Natural killer cell (primary cell): Measurements from ENCODE around the gene CALCA. TPM values are rescaled to one million over a fixed set of nuclear protein-coding genes. Genes with fewer than 3 reads are reported as not detected.

Experiments
- ATAC-seq, 3 donors: fragments of 150-1000 bp in 2 of 3; fragments of 200-7000 bp in 1 of 3; cut with Tn5 transposase; 1 replicate in 1 of 3; 2 replicates in 2 of 3; pipeline ENCODE4 v1.10.0; 2021; ENCODE audit warnings: mild to moderate bottlenecking in 2 of 3, moderate library complexity in 2 of 3
- DNase-seq, 2 donors: peaks; one replicate each; pipeline versions ENCODE4 v3.0.0 to v3.0.0-alpha.2; 2013 to 2021; ENCODE audit warnings: mixed read lengths in 1 of 2
- H3K27ac ChIP-seq: one replicate; pipeline ENCODE4 v1.5.1; 2013; ENCODE audit warnings: mild to moderate bottlenecking, low read length
- H3K27me3 ChIP-seq: one replicate; pipeline ENCODE4 v1.6.1; 2013; ENCODE audit warnings: low read length; ENCODE audit not compliant: control insufficient read depth, insufficient read depth
- H3K36me3 ChIP-seq: one replicate; pipeline ENCODE4 v1.6.1; 2013; ENCODE audit warnings: low read length; ENCODE audit not compliant: control insufficient read depth, insufficient read depth
- H3K4me1 ChIP-seq: one replicate; pipeline ENCODE4 v1.6.1; 2013; ENCODE audit warnings: low read length; ENCODE audit not compliant: control insufficient read depth, insufficient read depth
- H3K4me3 ChIP-seq: one replicate; pipeline ENCODE4 v1.5.1; 2013; ENCODE audit warnings: low read length
- H3K9me3 ChIP-seq: one replicate; pipeline ENCODE4 v1.6.1; 2013; ENCODE audit warnings: low read length; ENCODE audit not compliant: control insufficient read depth, insufficient read depth
- H3K27ac Mint-ChIP-seq, 2 donors: one replicate each; pipeline ENCODE4 v1.8.0; 2022; ENCODE audit warnings: mild to moderate bottlenecking in 2 of 2, mixed read lengths in 2 of 2, moderate library complexity in 1 of 2
- H3K27me3 Mint-ChIP-seq, 2 donors: one replicate each; pipeline ENCODE4 v1.8.0; 2022; ENCODE audit warnings: low read depth in 2 of 2, mixed read lengths in 2 of 2
- H3K36me3 Mint-ChIP-seq: one replicate; pipeline ENCODE4 v1.8.0; 2022; ENCODE audit warnings: mixed read lengths
- H3K4me1 Mint-ChIP-seq, 2 donors: one replicate each; pipeline ENCODE4 v1.8.0; 2022; ENCODE audit warnings: mixed read lengths in 2 of 2
- H3K4me3 Mint-ChIP-seq: one replicate; pipeline ENCODE4 v1.8.0; 2022; ENCODE audit warnings: mild to moderate bottlenecking, moderate library complexity, mixed read lengths
- H3K9me3 Mint-ChIP-seq, 2 donors: one replicate each; pipeline ENCODE4 v1.8.0; 2022; ENCODE audit warnings: mixed read lengths in 2 of 2
- WGBS: methylation state at CpG from one replicate; pipeline ENCODE4 v1.1.7; 2013; ENCODE audit warnings: missing lambda C conversion rate; ENCODE audit not compliant: insufficient coverage; 5-methylcytosine and 5-hydroxymethylcytosine counted together
- intact Hi-C: fragments of 100-400 bp; cut with micrococcal nuclease; formaldehyde crosslinking; loops from one replicate; pipeline ENCODE4 v1.14.2; 2022
- total RNA-seq, 4 donors: library from RNA; stranded (reverse); fragments of 120-200 nt in 1 of 4; gene quantifications; one replicate each; pipeline versions ENCODE4 v1.2.3 to v1.2.4, GENCODE V29; 2013 to 2022
- TF ChIP-seq, protein P1 (sequence below): fragments of 200-600 bp; IDR thresholded peaks from one replicate; pipeline ENCODE4 v1.8.0; 2022; ENCODE audit warnings: antibody characterized with exemption

CALCA gene
- not detected for total RNA-seq
- not detected for total RNA-seq (2013)

DNA sequence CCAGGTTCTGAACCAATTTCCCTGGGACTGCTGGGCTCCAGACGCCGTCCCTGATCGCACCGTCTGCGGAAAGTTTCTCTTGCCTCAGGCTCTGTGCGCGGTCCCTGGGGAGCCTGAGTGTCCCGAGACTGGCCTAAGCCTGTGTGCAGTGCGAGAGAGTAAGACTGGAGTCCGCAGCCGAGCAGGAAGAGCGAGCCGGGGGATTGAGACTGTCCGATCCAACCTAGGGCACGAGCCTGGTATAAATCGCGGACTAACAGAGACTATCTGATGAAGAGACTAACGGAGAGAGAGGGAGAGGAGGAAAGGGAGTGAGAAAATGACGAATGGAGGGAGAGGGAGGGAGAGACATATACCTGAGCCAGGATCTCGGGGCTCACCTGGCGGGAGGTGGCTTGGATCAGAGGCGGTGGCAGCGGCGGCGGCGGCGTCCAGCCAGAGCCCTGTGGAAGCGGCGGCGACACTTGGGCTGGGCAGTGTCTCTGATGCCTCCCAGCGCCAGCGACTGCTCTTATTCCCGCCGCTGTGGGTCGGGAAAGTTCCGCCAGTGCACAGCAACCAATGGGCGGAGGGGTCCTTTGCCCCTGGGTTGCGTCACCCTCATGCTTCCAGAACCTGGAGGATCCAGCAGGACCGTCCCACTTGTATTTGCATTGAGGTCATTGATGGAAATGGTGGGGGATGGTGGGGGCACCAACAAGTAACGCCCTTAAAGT is at the start of gene CALCA:
Gene CALCA, minus strand, starts transcription at position 487 of the 716 bp plus-strand sequence. CDS start 1,159 bp downstream, outside the sequence.
- Histone ChIP-seq H3K4me1 (peaks cover 23% of the 10 kb centered on the region), H3K9me3 (no peaks in the 10 kb centered on the region), H3K4me3 (no peak within 1 kb of the TSS), H3K27me3 (peaks cover 39% of the 10 kb centered on the region), H3K36me3 (no peaks in the 10 kb centered on the region), H3K27ac (no peak within 1 kb of the TSS)
- TF ChIP-seq, protein P1, sequence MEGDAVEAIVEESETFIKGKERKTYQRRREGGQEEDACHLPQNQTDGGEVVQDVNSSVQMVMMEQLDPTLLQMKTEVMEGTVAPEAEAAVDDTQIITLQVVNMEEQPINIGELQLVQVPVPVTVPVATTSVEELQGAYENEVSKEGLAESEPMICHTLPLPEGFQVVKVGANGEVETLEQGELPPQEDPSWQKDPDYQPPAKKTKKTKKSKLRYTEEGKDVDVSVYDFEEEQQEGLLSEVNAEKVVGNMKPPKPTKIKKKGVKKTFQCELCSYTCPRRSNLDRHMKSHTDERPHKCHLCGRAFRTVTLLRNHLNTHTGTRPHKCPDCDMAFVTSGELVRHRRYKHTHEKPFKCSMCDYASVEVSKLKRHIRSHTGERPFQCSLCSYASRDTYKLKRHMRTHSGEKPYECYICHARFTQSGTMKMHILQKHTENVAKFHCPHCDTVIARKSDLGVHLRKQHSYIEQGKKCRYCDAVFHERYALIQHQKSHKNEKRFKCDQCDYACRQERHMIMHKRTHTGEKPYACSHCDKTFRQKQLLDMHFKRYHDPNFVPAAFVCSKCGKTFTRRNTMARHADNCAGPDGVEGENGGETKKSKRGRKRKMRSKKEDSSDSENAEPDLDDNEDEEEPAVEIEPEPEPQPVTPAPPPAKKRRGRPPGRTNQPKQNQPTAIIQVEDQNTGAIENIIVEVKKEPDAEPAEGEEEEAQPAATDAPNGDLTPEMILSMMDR = no peak
- no peak within 1 kb of the TSS for H3K27ac Mint-ChIP-seq
- no peak within 1 kb of the TSS for H3K4me3 Mint-ChIP-seq
- peaks cover 17 to 32% of the 10 kb centered on the region in 2 donors for H3K4me1 Mint-ChIP-seq
- no peaks in the 10 kb centered on the region for H3K9me3 Mint-ChIP-seq
- peaks cover 72 to 94% of the 10 kb centered on the region in 2 donors for H3K27me3 Mint-ChIP-seq
- DNase-seq (no peak), ATAC-seq (no peak)
- WGBS = 19% methylated on average over 40 of the region's 40 CpGs
- no peaks in the 10 kb centered on the region for H3K36me3 Mint-ChIP-seq
- intact Hi-C loops = no loop called here

GRCh38 chr11:15016200-15016599 is 44.0 kb upstream of the CALCA start:
- WGBS = 94% methylated on average over 1 of the region's 1 CpG
- no peak for ATAC-seq
- Mint-ChIP-seq H3K27me3 (peaks cover 25 to 64% of the 10 kb centered on the region in 2 donors), H3K4me1 (no peaks in the 10 kb centered on the region), H3K4me3 (no peak overlapping the region), H3K36me3 (peaks cover 19% of the 10 kb centered on the region), H3K27ac (no peak overlapping the region), H3K9me3 (peaks cover 8 to 17% of the 10 kb centered on the region in 2 donors)
- Histone ChIP-seq H3K36me3 (no peaks in the 10 kb centered on the region), H3K27me3 (peaks cover 4% of the 10 kb centered on the region), H3K4me1 (no peaks in the 10 kb centered on the region), H3K27ac (no peak overlapping the region), H3K4me3 (no peak overlapping the region), H3K9me3 (peaks cover 5% of the 10 kb centered on the region)
- no peak for DNase-seq
- TF ChIP-seq, protein P1 = no peak
- intact Hi-C loops = no loop called here

DNA sequence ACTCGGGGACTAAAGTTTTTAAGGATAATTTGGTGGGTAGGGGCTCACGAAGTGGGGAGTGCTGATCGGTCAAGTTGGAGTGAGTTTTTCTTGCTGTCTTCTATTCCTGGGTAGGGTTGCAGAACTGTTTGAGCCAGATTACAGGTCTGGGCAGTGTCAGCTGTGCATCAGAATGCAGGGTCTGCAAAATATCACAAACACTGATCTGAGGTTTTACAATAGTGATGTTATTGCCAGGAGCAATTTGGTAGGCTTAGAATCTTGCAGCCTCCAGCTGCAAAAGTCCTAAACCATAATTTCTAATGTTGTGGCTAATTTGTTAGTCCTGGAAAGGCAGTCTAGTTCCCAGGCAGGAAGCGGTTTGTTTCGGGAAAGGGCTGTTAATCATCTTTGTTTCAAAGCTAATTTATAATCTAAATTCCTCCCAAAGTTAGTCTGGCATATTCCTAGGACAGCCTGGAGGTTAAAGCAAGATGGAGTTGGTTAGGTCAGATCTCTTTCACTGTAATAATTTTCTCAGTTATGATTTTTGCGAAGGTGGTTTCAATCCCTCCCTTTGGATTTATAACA is 39.7 kb upstream of the CALCA start:
- no peak for DNase-seq
- H3K4me3 Mint-ChIP-seq = no peak overlapping the region

More for the DNA sequence above, 39.7 kb upstream of the CALCA start:
- Mint-ChIP-seq H3K4me1 (no peaks in the 10 kb centered on the region), H3K9me3 (peaks cover 6 to 13% of the 10 kb centered on the region in 2 donors), H3K36me3 (peaks cover 7% of the 10 kb centered on the region), H3K27ac (no peak overlapping the region), H3K27me3 (peaks cover 29 to 71% of the 10 kb centered on the region in 2 donors)
- H3K4me1 ChIP-seq = no peaks in the 10 kb centered on the region
- no peaks in the 10 kb centered on the region for H3K36me3 ChIP-seq
- H3K27ac ChIP-seq = no peak overlapping the region
- TF ChIP-seq, protein P1 = no peak
- peaks cover 10% of the 10 kb centered on the region for H3K27me3 ChIP-seq
- intact Hi-C loops = no loop called here
- WGBS = 47% methylated on average over 5 of the region's 6 CpGs
- ATAC-seq = no peak
- peaks cover 5% of the 10 kb centered on the region for H3K9me3 ChIP-seq
- H3K4me3 ChIP-seq = no peak overlapping the region
